Measurements from ENCODE around the gene CEP44.

Gene CEP44

GRCh38 chr4:174266416-174266815 lies 17.3 kb upstream of the CEP44 start:
- H2BK5ac ChIP-seq (ENCODE audit: low read length) = no peak overlapping the region
- DNase-seq = no peak
- no peaks in the 10 kb centered on the region for H3K4me1 ChIP-seq (ENCODE audit: control insufficient read depth, low read depth, low read length)
- H3K36me3 ChIP-seq (ENCODE audit: control insufficient read depth, insufficient read depth, low read length) = no peaks in the 10 kb centered on the region
- no peak overlapping the region for H3K4me3 ChIP-seq (ENCODE audit: low read length)
- H2BK120ac ChIP-seq (ENCODE audit: low read depth, low read length) = no peak overlapping the region
- no peak overlapping the region for H3K9ac ChIP-seq (ENCODE audit: low read length)
- H4K8ac ChIP-seq (ENCODE audit: low read depth, low read length) = no peak overlapping the region
- WGBS (ENCODE audit: extremely low coverage, insufficient coverage, low lambda C conversion rate) = no CpG with 5 or more reads among the region's 2 CpGs
- H4K5ac ChIP-seq (ENCODE audit: low read length) = no peak overlapping the region
- H3K27ac ChIP-seq (ENCODE audit: low read depth, low read length) = no peak overlapping the region
- H3K27me3 ChIP-seq (ENCODE audit: insufficient read depth, low read length, poor library complexity) = no peaks in the 10 kb centered on the region
- H2AK5ac ChIP-seq (ENCODE audit: low read length) = no peak overlapping the region
- H3K18ac ChIP-seq (ENCODE audit: low read length) = no peak overlapping the region
- H3K79me1 ChIP-seq (ENCODE audit: low read length) = no peaks in the 10 kb centered on the region
- H2BK15ac ChIP-seq (replicated peaks; ENCODE audit: low read depth) = no peak overlapping the region
- no peak overlapping the region for H3K23ac ChIP-seq (ENCODE audit: low read length)
- no peak overlapping the region for H3K4ac ChIP-seq (ENCODE audit: low read depth, low read length)
- no peaks in the 10 kb centered on the region for H3K79me2 ChIP-seq (ENCODE audit: control insufficient read depth, insufficient read depth, low read length)
- H3K4me2 ChIP-seq (ENCODE audit: low read length) = no peak overlapping the region
- no peak overlapping the region for H3K56ac ChIP-seq (ENCODE audit: low read length)

GRCh38 chr4:174273930-174274329 lies 9.8 kb upstream of the CEP44 start:
- WGBS (ENCODE audit: extremely low coverage, insufficient coverage, low lambda C conversion rate) = no CpG with 5 or more reads among the region's 5 CpGs
- H4K8ac ChIP-seq (ENCODE audit: low read depth, low read length) = no peak overlapping the region
- DNase-seq = no peak

GRCh38 chr4:174274436-174274835 lies 9.3 kb upstream of the CEP44 start:
- WGBS (ENCODE audit: extremely low coverage, insufficient coverage, low lambda C conversion rate) = no CpG with 5 or more reads among the region's 3 CpGs

More at GRCh38 chr4:174273930-174274329, 9.8 kb upstream of the CEP44 start:
- H3K36me3 ChIP-seq (ENCODE audit: control insufficient read depth, insufficient read depth, low read length) = no peaks in the 10 kb centered on the region
- no peak overlapping the region for H3K18ac ChIP-seq (ENCODE audit: low read length)
- no peak overlapping the region for H3K4ac ChIP-seq (ENCODE audit: low read depth, low read length)
- H3K23ac ChIP-seq (ENCODE audit: low read length) = no peak overlapping the region
- no peak overlapping the region for H3K56ac ChIP-seq (ENCODE audit: low read length)
- H2BK15ac ChIP-seq (replicated peaks; ENCODE audit: low read depth) = no peak overlapping the region
- H3K4me1 ChIP-seq (ENCODE audit: control insufficient read depth, low read depth, low read length) = no peaks in the 10 kb centered on the region
- H3K79me2 ChIP-seq (ENCODE audit: control insufficient read depth, insufficient read depth, low read length) = no peaks in the 10 kb centered on the region
- no peak overlapping the region for H3K4me3 ChIP-seq (ENCODE audit: low read length)
- H3K27ac ChIP-seq (ENCODE audit: low read depth, low read length) = no peak overlapping the region
- H4K5ac ChIP-seq (ENCODE audit: low read length) = no peak overlapping the region
- H2BK120ac ChIP-seq (ENCODE audit: low read depth, low read length) = no peak overlapping the region
- no peak overlapping the region for H2AK5ac ChIP-seq (ENCODE audit: low read length)
- H2BK5ac ChIP-seq (ENCODE audit: low read length) = no peak overlapping the region
- no peaks in the 10 kb centered on the region for H3K79me1 ChIP-seq (ENCODE audit: low read length)
- H3K27me3 ChIP-seq (ENCODE audit: insufficient read depth, low read length, poor library complexity) = no peaks in the 10 kb centered on the region
- H3K9ac ChIP-seq (ENCODE audit: low read length) = no peak overlapping the region
- no peak overlapping the region for H3K4me2 ChIP-seq (ENCODE audit: low read length)

GRCh38 chr4:174275101-174275500 lies 8.6 kb upstream of the CEP44 start:
- H4K8ac ChIP-seq (ENCODE audit: low read depth, low read length) = no peak overlapping the region
- no peak overlapping the region for H3K23ac ChIP-seq (ENCODE audit: low read length)
- no peaks in the 10 kb centered on the region for H3K36me3 ChIP-seq (ENCODE audit: control insufficient read depth, insufficient read depth, low read length)
- no peak overlapping the region for H3K4me3 ChIP-seq (ENCODE audit: low read length)
- H3K4me1 ChIP-seq (ENCODE audit: control insufficient read depth, low read depth, low read length) = no peaks in the 10 kb centered on the region
- no peaks in the 10 kb centered on the region for H3K27me3 ChIP-seq (ENCODE audit: insufficient read depth, low read length, poor library complexity)
- no peak overlapping the region for H2AK5ac ChIP-seq (ENCODE audit: low read length)
- H2BK15ac ChIP-seq (replicated peaks; ENCODE audit: low read depth) = no peak overlapping the region
- no peak overlapping the region for H4K5ac ChIP-seq (ENCODE audit: low read length)
- H3K56ac ChIP-seq (ENCODE audit: low read length) = no peak overlapping the region
- DNase-seq = no peak
- no peaks in the 10 kb centered on the region for H3K79me1 ChIP-seq (ENCODE audit: low read length)
- H3K18ac ChIP-seq (ENCODE audit: low read length) = no peak overlapping the region
- H3K27ac ChIP-seq (ENCODE audit: low read depth, low read length) = no peak overlapping the region
- no peak overlapping the region for H3K9ac ChIP-seq (ENCODE audit: low read length)
- H2BK5ac ChIP-seq (ENCODE audit: low read length) = no peak overlapping the region
- no peak overlapping the region for H3K4me2 ChIP-seq (ENCODE audit: low read length)
- no CpG with 5 or more reads among the region's 3 CpGs for WGBS (ENCODE audit: extremely low coverage, insufficient coverage, low lambda C conversion rate)
- no peaks in the 10 kb centered on the region for H3K79me2 ChIP-seq (ENCODE audit: control insufficient read depth, insufficient read depth, low read length)
- no peak overlapping the region for H3K4ac ChIP-seq (ENCODE audit: low read depth, low read length)
- H2BK120ac ChIP-seq (ENCODE audit: low read depth, low read length) = no peak overlapping the region

More at GRCh38 chr4:174274436-174274835, 9.3 kb upstream of the CEP44 start:
- no peak overlapping the region for H2BK5ac ChIP-seq (ENCODE audit: low read length)
- H2AK5ac ChIP-seq (ENCODE audit: low read length) = no peak overlapping the region
- no peak overlapping the region for H3K23ac ChIP-seq (ENCODE audit: low read length)
- H3K27me3 ChIP-seq (ENCODE audit: insufficient read depth, low read length, poor library complexity) = no peaks in the 10 kb centered on the region
- H3K4ac ChIP-seq (ENCODE audit: low read depth, low read length) = no peak overlapping the region
- no peak overlapping the region for H4K8ac ChIP-seq (ENCODE audit: low read depth, low read length)
- H2BK120ac ChIP-seq (ENCODE audit: low read depth, low read length) = no peak overlapping the region
- H3K79me2 ChIP-seq (ENCODE audit: control insufficient read depth, insufficient read depth, low read length) = no peaks in the 10 kb centered on the region
- H3K4me3 ChIP-seq (ENCODE audit: low read length) = no peak overlapping the region
- H3K4me2 ChIP-seq (ENCODE audit: low read length) = no peak overlapping the region
- no peaks in the 10 kb centered on the region for H3K36me3 ChIP-seq (ENCODE audit: control insufficient read depth, insufficient read depth, low read length)
- no peak overlapping the region for H4K5ac ChIP-seq (ENCODE audit: low read length)
- no peak overlapping the region for H3K27ac ChIP-seq (ENCODE audit: low read depth, low read length)
- no peaks in the 10 kb centered on the region for H3K4me1 ChIP-seq (ENCODE audit: control insufficient read depth, low read depth, low read length)
- DNase-seq = no peak
- H3K9ac ChIP-seq (ENCODE audit: low read length) = no peak overlapping the region
- no peaks in the 10 kb centered on the region for H3K79me1 ChIP-seq (ENCODE audit: low read length)
- no peak overlapping the region for H2BK15ac ChIP-seq (replicated peaks; ENCODE audit: low read depth)
- no peak overlapping the region for H3K18ac ChIP-seq (ENCODE audit: low read length)
- H3K56ac ChIP-seq (ENCODE audit: low read length) = no peak overlapping the region

GRCh38 chr4:174277433-174277832 lies 6.3 kb upstream of the CEP44 start:
- Histone ChIP-seq H3K4ac (ENCODE audit: low read depth, low read length) (no peak overlapping the region), H3K27ac (ENCODE audit: low read depth, low read length) (no peak overlapping the region), H3K36me3 (ENCODE audit: control insufficient read depth, insufficient read depth, low read length) (no peaks in the 10 kb centered on the region), H3K4me3 (ENCODE audit: low read length) (no peak overlapping the region), H3K18ac (ENCODE audit: low read length) (no peak overlapping the region), H2AK5ac (ENCODE audit: low read length) (no peak overlapping the region), H3K79me1 (ENCODE audit: low read length) (no peaks in the 10 kb centered on the region), H2BK5ac (ENCODE audit: low read length) (no peak overlapping the region), H3K4me2 (ENCODE audit: low read length) (no peak overlapping the region), H4K5ac (ENCODE audit: low read length) (no peak overlapping the region), H2BK15ac (replicated peaks; ENCODE audit: low read depth) (no peak overlapping the region), H3K4me1 (ENCODE audit: control insufficient read depth, low read depth, low read length) (no peaks in the 10 kb centered on the region), H3K79me2 (ENCODE audit: control insufficient read depth, insufficient read depth, low read length) (no peaks in the 10 kb centered on the region), H2BK120ac (ENCODE audit: low read depth, low read length) (no peak overlapping the region), H3K56ac (ENCODE audit: low read length) (no peak overlapping the region), H3K27me3 (ENCODE audit: insufficient read depth, low read length, poor library complexity) (no peaks in the 10 kb centered on the region), H3K23ac (ENCODE audit: low read length) (no peak overlapping the region), H3K9ac (ENCODE audit: low read length) (no peak overlapping the region), H4K8ac (ENCODE audit: low read depth, low read length) (no peak overlapping the region)
- WGBS (ENCODE audit: extremely low coverage, insufficient coverage, low lambda C conversion rate) = no CpG with 5 or more reads among the region's 3 CpGs
- DNase-seq = no peak

- Histone ChIP-seq H3K4me2 (ENCODE audit: low read length) (no peak overlapping the region), H2BK120ac (ENCODE audit: low read depth, low read length) (no peak overlapping the region), H2BK5ac (ENCODE audit: low read length) (no peak overlapping the region), H3K27ac (ENCODE audit: low read depth, low read length) (no peak overlapping the region), H3K56ac (ENCODE audit: low read length) (no peak overlapping the region), H3K4me1 (ENCODE audit: control insufficient read depth, low read depth, low read length) (no peaks in the 10 kb centered on the region), H3K9ac (ENCODE audit: low read length) (no peak overlapping the region), H4K5ac (ENCODE audit: low read length) (no peak overlapping the region), H4K8ac (ENCODE audit: low read depth, low read length) (no peak overlapping the region), H3K27me3 (ENCODE audit: insufficient read depth, low read length, poor library complexity) (no peaks in the 10 kb centered on the region), H3K79me1 (ENCODE audit: low read length) (no peaks in the 10 kb centered on the region), H3K18ac (ENCODE audit: low read length) (no peak overlapping the region), H3K4me3 (ENCODE audit: low read length) (no peak overlapping the region), H3K79me2 (ENCODE audit: control insufficient read depth, insufficient read depth, low read length) (no peaks in the 10 kb centered on the region), H3K23ac (ENCODE audit: low read length) (no peak overlapping the region), H3K36me3 (ENCODE audit: control insufficient read depth, insufficient read depth, low read length) (no peaks in the 10 kb centered on the region), H2AK5ac (ENCODE audit: low read length) (no peak overlapping the region), H3K4ac (ENCODE audit: low read depth, low read length) (no peak overlapping the region), H2BK15ac (replicated peaks; ENCODE audit: low read depth) (no peak overlapping the region)
- DNase-seq = no peak
These were observed 5.2 kb upstream of the CEP44 start for GRCh38 chr4:174278467-174278866.
